ENCODE measurements around the gene RBX1.
"Not testable (repeated sequence)": the region's sequence is repeated elsewhere in the genome, so short reads cannot be mapped to it uniquely, and the experiment has no call there.

The RBX1 gene

DNA sequence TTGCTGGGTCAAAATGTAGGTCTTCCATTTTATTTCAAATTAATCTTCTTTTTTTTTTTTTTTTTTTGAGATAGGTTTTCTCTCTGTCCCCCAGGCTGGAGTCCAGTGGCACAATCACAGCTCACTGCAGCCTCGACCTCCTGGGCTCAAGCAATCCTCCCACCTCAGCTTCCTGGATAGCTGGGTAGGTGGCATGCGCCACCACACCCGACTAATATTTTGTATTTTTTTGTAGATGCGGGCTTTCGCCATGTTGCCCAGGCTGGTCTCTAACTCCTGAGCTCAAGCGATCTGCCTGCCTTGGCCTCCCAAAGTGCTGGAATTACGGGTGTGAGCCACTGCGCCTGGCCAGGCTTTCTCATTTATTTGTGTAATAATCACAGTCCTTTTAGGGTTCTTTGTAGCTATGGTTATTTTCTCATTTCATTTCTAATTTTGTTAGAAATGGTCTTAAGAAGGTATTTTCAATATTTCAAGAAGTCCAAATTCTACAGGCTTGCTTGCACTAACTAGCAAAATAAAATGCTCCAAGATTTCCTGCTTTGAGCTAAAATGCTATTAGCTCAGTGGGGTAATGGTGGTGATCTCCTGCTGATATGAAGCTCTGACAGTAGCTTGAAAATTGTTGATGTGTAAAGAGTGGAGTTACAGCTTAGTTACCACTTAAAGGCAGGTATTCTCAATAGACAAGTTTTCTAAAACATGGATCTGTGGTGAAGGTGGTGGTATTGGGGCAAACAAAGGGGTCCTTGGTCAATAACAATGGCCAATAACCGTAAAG lies 50.0 kb downstream of the RBX1 start:
- Histone ChIP-seq H3K9me3 (ENCODE audit: severe bottlenecking) (no peaks in the 10 kb centered on the region), H3K27ac (no peak overlapping the region), H3K36me3 (no peaks in the 10 kb centered on the region), H3K27me3 (ENCODE audit: insufficient read depth, low read depth, severe bottlenecking) (no peaks in the 10 kb centered on the region), H3K4me3 (ENCODE audit: low read depth, low read length) (no peak overlapping the region)
- TF ChIP-seq, protein P1, sequence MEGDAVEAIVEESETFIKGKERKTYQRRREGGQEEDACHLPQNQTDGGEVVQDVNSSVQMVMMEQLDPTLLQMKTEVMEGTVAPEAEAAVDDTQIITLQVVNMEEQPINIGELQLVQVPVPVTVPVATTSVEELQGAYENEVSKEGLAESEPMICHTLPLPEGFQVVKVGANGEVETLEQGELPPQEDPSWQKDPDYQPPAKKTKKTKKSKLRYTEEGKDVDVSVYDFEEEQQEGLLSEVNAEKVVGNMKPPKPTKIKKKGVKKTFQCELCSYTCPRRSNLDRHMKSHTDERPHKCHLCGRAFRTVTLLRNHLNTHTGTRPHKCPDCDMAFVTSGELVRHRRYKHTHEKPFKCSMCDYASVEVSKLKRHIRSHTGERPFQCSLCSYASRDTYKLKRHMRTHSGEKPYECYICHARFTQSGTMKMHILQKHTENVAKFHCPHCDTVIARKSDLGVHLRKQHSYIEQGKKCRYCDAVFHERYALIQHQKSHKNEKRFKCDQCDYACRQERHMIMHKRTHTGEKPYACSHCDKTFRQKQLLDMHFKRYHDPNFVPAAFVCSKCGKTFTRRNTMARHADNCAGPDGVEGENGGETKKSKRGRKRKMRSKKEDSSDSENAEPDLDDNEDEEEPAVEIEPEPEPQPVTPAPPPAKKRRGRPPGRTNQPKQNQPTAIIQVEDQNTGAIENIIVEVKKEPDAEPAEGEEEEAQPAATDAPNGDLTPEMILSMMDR (IDR thresholded peaks at IDR 0.05; ENCODE audit: low read depth, low read length): no peak
- no peak for DNase-seq

DNA sequence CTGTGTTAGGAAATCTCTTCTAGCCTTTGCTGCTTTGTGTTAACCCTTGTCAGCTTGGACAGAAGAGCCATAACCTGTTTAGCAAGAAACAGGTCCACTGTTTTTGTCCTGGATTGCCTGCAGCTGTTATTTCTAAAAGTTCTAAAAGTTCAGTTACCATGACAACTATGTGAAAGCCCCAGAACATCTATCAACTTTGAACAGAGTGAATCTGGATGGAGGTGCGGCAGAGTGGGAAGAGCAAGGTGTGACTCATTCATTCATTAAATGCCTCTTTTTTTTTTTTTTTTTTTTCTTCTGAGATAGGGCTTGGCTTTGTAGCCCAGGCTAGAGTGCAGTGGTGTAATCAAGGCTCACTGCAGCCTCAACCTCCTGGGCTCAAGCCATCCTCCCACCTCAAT lies 50.5 kb downstream of the RBX1 start:
- H3K4me3 ChIP-seq (ENCODE audit: low read depth, low read length): no peak overlapping the region
- no peaks in the 10 kb centered on the region for H3K9me3 ChIP-seq (ENCODE audit: severe bottlenecking)
- no peaks in the 10 kb centered on the region for H3K36me3 ChIP-seq
- no peak for DNase-seq
- H3K27me3 ChIP-seq (ENCODE audit: insufficient read depth, low read depth, severe bottlenecking): no peaks in the 10 kb centered on the region
- TF ChIP-seq, protein P1 (IDR thresholded peaks at IDR 0.05; ENCODE audit: low read depth, low read length): no peak
- no peak overlapping the region for H3K27ac ChIP-seq

DNA sequence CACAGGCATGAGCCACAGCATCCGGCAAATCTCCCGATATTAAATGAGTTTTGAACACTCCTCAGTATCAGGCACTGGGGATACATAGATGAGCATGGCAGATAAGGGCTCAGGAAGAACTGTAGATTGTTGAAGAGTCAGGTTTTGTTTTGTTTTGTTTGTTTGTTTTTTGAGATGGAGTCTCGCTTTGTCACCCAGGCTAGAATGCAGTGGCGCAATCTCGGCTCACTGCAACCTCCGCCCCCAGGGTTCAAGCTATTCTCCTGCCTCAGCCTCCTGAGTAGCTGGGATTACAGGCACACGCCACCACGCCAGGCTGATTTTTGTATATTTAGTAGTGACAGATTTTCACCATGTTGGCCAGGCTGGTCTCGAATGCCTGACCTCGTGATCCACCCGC lies 51.2 kb downstream of the RBX1 start:
- not testable (repeated sequence) for H3K27ac ChIP-seq; H3K27me3 ChIP-seq (ENCODE audit: insufficient read depth, low read depth, severe bottlenecking); H3K36me3 ChIP-seq; DNase-seq; H3K4me3 ChIP-seq (ENCODE audit: low read depth, low read length); H3K9me3 ChIP-seq (ENCODE audit: severe bottlenecking)

DNA sequence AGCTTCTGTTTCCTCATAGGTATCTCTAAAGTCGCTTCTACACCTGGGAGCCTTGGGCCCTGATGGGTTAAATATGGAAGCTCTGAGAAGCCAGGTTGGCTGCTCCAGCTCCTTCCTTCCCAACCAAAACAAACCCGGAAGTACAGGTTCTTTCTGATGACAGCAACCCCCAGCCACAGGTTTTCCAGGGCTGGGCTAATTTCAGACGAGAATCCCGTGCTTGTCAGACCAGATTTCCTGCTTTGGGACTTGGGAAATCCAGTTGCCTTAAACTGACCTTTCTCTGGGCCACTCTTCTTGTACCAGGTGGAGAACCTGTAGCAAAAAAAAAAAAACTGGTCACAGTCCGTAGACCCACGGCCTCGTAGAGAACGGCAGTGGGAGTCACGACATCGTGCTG lies 51.9 kb downstream of the RBX1 start:
- TF ChIP-seq, protein P1 (IDR thresholded peaks at IDR 0.05; ENCODE audit: low read depth, low read length): no peak
- no peaks in the 10 kb centered on the region for H3K27me3 ChIP-seq (ENCODE audit: insufficient read depth, low read depth, severe bottlenecking)
- H3K27ac ChIP-seq: no peak overlapping the region
- H3K4me3 ChIP-seq (ENCODE audit: low read depth, low read length): no peak overlapping the region
- no peaks in the 10 kb centered on the region for H3K9me3 ChIP-seq (ENCODE audit: severe bottlenecking)
- DNase-seq: no peak
- no peaks in the 10 kb centered on the region for H3K36me3 ChIP-seq

DNA sequence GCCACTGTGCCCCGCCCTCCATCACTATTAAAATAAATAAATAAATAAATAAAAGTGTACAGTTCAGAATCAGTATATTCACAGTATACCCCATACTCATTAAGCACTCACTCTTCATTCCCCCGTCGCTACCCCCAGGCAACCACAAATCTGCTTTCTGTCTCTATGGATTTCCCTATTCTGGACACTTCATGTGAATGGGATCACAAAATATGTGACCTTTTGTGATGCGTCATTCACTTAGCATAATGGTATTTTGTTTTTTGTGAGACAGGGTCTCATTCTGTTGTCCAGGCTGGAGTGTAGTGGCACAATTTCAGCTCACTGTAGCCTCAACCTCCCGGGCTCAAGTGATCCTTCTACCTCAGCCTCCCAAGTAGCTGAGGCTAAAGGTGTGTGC lies 52.8 kb downstream of the RBX1 start:
- Histone ChIP-seq H3K9me3 (ENCODE audit: severe bottlenecking) (no peaks in the 10 kb centered on the region), H3K4me3 (ENCODE audit: low read depth, low read length) (no peak overlapping the region), H3K27ac (no peak overlapping the region), H3K27me3 (ENCODE audit: insufficient read depth, low read depth, severe bottlenecking) (no peaks in the 10 kb centered on the region), H3K36me3 (no peaks in the 10 kb centered on the region)
- DNase-seq: no peak
- TF ChIP-seq, protein P1 (IDR thresholded peaks at IDR 0.05; ENCODE audit: low read depth, low read length): no peak

DNA sequence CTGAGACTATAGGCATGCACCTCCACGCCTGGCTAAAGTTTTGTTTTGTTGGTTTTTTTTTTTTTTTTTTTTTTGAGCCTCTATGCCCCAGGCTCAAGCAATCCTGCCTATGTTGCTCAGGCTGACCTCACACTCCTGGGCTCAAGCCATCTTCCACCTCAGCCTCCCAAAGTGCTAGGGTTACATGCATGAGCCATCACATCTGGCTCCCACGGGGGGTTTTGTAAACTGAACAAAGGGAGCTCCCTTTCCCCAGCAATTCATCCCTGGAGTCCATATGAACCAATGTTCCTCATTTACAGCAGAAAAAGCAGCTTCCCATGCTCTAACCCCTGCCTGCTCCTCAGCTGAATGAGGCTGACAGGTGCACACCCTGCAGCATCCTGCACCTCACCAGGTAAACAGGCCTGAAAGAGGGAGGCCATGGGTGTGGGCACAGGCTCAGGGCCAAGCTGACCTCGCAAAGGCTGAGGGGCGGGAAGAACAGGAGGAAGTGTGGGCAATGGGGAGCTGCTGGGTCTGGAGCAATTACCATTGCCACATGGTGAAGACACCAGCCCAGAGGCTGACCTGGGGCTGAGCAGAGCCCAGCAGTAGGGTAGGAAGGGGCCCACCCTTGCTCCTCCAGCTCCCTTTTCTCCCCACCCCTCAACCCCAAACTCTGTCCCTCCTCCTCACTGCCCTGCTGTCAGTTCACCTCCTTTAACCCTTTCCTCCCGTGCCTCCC lies 58.2 kb downstream of the RBX1 start:
- no peaks in the 10 kb centered on the region for H3K36me3 ChIP-seq
- no peaks in the 10 kb centered on the region for H3K27me3 ChIP-seq (ENCODE audit: insufficient read depth, low read depth, severe bottlenecking)
- TF ChIP-seq, protein P1 (IDR thresholded peaks at IDR 0.05; ENCODE audit: low read depth, low read length): no peak
- DNase-seq: no peak
- H3K27ac ChIP-seq: no peak overlapping the region
- H3K4me3 ChIP-seq (ENCODE audit: low read depth, low read length): no peak overlapping the region
- H3K9me3 ChIP-seq (ENCODE audit: severe bottlenecking): no peaks in the 10 kb centered on the region
